Karpas-422 (cell line): Measurements from ENCODE around the gene MRTFB. TPM values are rescaled to one million over a fixed set of nuclear protein-coding genes. Genes with fewer than 3 reads are reported as not detected.

Source experiments
- DNase-seq: peaks from one replicate; pipeline ENCODE4 v3.0.0-alpha.2; 2015
- H2AFZ ChIP-seq: fragments of 200-600 bp; sonication (generic); 2 replicates; pipeline ENCODE4 v1.6.1; 2014; ENCODE audit warnings: antibody characterized with exemption, low read length, mixed read lengths
- H3K27ac ChIP-seq: fragments of 200-600 bp; sonication (generic); 2 replicates; pipeline ENCODE4 v1.5.1; 2014; ENCODE audit warnings: mild to moderate bottlenecking, low read length, moderate library complexity
- H3K27me3 ChIP-seq: fragments of 200-600 bp; sonication (generic); 2 replicates; pipeline ENCODE4 v1.6.1; 2014; ENCODE audit warnings: low read length, mixed read lengths
- H3K36me3 ChIP-seq: fragments of 200-600 bp; sonication (generic); 2 replicates; pipeline ENCODE4 v1.6.1; 2014; ENCODE audit warnings: low read length, mixed read lengths; ENCODE audit not compliant: insufficient read depth
- H3K4me1 ChIP-seq: fragments of 200-600 bp; sonication (generic); 2 replicates; pipeline ENCODE4 v1.6.1; 2014; ENCODE audit warnings: mild to moderate bottlenecking, low read length, mixed read lengths
- H3K4me2 ChIP-seq: fragments of 200-600 bp; sonication (generic); 2 replicates; pipeline ENCODE4 v1.6.1; 2014; ENCODE audit warnings: low read length, low read depth, mild to moderate bottlenecking; ENCODE audit not compliant: poor library complexity, severe bottlenecking
- H3K4me3 ChIP-seq: fragments of 200-600 bp; sonication (generic); 2 replicates; pipeline ENCODE4 v1.5.1; 2014; ENCODE audit warnings: mild to moderate bottlenecking, antibody characterized with exemption, low read length, mixed read lengths
- H3K79me2 ChIP-seq: fragments of 200-600 bp; sonication (generic); 2 replicates; pipeline ENCODE4 v1.6.1; 2014; ENCODE audit warnings: mild to moderate bottlenecking, low read length, mixed read lengths
- H3K9ac ChIP-seq: fragments of 200-600 bp; sonication (generic); 2 replicates; pipeline ENCODE4 v1.6.0; 2014; ENCODE audit warnings: low read length
- H3K9me2 ChIP-seq: fragments of 200-600 bp; sonication (generic), shearing (Covaris generic); replicated peaks from 2 replicates; pipeline ENCODE4 v1.6.0; 2014; ENCODE audit warnings: mild to moderate bottlenecking, low read length, moderate library complexity; ENCODE audit not compliant: insufficient read depth
- H3K9me3 ChIP-seq: fragments of 300-700, 200-600 bp; sonication (generic); 2 replicates; pipeline ENCODE4 v1.6.1; 2014; ENCODE audit warnings: low read length, mixed read lengths
- H4K20me1 ChIP-seq: fragments of 200-600 bp; sonication (generic); 2 replicates; pipeline ENCODE4 v1.6.1; 2014; ENCODE audit warnings: mild to moderate bottlenecking, antibody characterized with exemption, low read length, low read depth; ENCODE audit not compliant: insufficient read depth
- total RNA-seq: library from RNA; depleted of rRNA; stranded (reverse); fragments of >200 nt; shearing (Covaris generic); gene quantifications from 2 replicates; pipeline ENCODE4 v1.2.3, GENCODE V29; 2014; ENCODE audit warnings: low replicate concordance

Gene MRTFB
- total RNA-seq, 1 experiment from 2014 or later: 5.3 TPM

GRCh38 chr16:14194721-14195120 lies 123.6 kb downstream of the MRTFB start:
- DNase-seq: no peak
- no peaks in the 10 kb centered on the region for H3K9me3 ChIP-seq
- no peaks in the 10 kb centered on the region for H3K79me2 ChIP-seq
- H3K9me2 ChIP-seq: no peaks in the 10 kb centered on the region
- H3K9ac ChIP-seq: no peak overlapping the region
- H3K36me3 ChIP-seq: no peaks in the 10 kb centered on the region
- H3K4me1 ChIP-seq: no peaks in the 10 kb centered on the region
- no peaks in the 10 kb centered on the region for H3K27me3 ChIP-seq
- no peaks in the 10 kb centered on the region for H4K20me1 ChIP-seq
- H2AFZ ChIP-seq: no peak overlapping the region
- H3K4me3 ChIP-seq: no peak overlapping the region
- no peak overlapping the region for H3K4me2 ChIP-seq
- H3K27ac ChIP-seq: no peak overlapping the region

DNA sequence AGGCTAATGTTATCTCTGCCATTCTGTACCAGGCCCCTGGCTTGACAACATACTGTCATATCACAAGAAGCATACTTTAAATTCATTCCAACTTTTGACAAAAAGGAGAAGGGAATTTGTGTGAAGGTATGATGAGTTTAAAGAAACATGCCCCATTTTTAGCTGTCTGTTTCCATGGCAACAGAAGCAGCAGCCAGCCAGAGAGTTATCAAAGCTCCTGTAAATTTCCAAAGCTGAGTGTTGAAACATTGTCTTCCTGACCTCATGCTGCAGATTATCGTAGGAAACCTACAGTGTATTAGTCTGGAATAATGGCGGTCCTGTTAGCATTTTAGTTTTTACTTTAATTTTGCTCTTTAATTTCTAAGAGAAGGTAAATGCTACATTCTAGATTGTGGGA lies 124.9 kb downstream of the MRTFB start:
- H3K9me3 ChIP-seq: no peaks in the 10 kb centered on the region
- no peak overlapping the region for H3K9ac ChIP-seq
- H4K20me1 ChIP-seq: no peaks in the 10 kb centered on the region
- no peak for DNase-seq
- H3K4me3 ChIP-seq: no peak overlapping the region
- no peak overlapping the region for H2AFZ ChIP-seq
- H3K36me3 ChIP-seq: no peaks in the 10 kb centered on the region
- no peaks in the 10 kb centered on the region for H3K4me1 ChIP-seq
- no peaks in the 10 kb centered on the region for H3K27me3 ChIP-seq
- no peak overlapping the region for H3K4me2 ChIP-seq
- no peaks in the 10 kb centered on the region for H3K79me2 ChIP-seq
- H3K27ac ChIP-seq: no peak overlapping the region
- no peaks in the 10 kb centered on the region for H3K9me2 ChIP-seq

- no peaks in the 10 kb centered on the region for H3K27me3 ChIP-seq
- H3K27ac ChIP-seq: no peak overlapping the region
- H3K9me2 ChIP-seq: no peaks in the 10 kb centered on the region
- no peaks in the 10 kb centered on the region for H3K4me1 ChIP-seq
- no peak overlapping the region for H2AFZ ChIP-seq
- H3K4me2 ChIP-seq: no peak overlapping the region
- no peak overlapping the region for H3K4me3 ChIP-seq
- H3K9me3 ChIP-seq: no peaks in the 10 kb centered on the region
- DNase-seq: no peak
- no peaks in the 10 kb centered on the region for H3K79me2 ChIP-seq
- no peaks in the 10 kb centered on the region for H3K36me3 ChIP-seq
- H3K9ac ChIP-seq: no peak overlapping the region
- no peaks in the 10 kb centered on the region for H4K20me1 ChIP-seq
These were observed 125.4 kb downstream of the MRTFB start for GRCh38 chr16:14196539-14196938.

DNA sequence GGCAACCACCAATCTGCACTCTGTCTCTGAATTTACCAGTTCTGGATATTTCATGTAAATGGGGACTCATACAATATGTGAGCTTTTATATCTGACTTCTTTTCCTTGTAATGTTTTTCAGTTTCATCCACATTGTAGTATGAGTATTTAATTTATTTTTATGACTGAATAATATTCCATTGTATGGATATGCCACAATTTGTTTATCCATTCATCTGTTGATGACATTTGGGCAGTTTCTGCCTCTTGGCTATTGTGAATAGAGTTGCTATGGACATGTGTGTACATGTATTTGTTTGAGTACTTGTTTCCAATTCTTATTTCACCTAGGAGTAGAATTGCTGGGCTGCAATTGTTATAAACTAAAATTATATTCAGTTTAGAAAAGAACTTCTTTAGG lies 126.9 kb downstream of the MRTFB start:
- Histone ChIP-seq H3K9ac (no peak overlapping the region), H3K4me1 (no peaks in the 10 kb centered on the region), H4K20me1 (no peaks in the 10 kb centered on the region), H3K4me2 (no peak overlapping the region), H3K4me3 (no peak overlapping the region), H3K79me2 (no peaks in the 10 kb centered on the region), H3K9me3 (no peaks in the 10 kb centered on the region), H3K27ac (no peak overlapping the region), H3K27me3 (no peaks in the 10 kb centered on the region), H2AFZ (no peak overlapping the region), H3K36me3 (no peaks in the 10 kb centered on the region), H3K9me2 (no peaks in the 10 kb centered on the region)
- no peak for DNase-seq

DNA sequence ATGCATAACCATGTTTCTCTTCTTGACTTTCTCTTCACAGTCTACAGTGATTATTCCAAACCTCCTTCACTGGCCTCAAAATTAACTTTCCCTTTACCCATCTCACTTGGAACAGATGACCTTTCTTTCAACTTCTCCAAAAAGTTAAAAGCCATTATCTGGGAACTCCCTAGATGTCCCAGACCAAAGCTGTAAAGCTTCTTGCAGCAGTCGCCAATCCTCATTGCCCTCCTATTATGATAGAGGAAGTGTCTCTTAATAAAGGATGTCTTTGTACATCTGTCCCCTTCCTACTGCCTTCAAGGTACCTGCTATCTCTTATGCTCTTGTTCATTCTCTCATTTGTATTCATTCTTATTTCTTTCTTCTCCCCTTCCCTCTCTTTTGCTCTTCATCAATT lies 127.5 kb downstream of the MRTFB start:
- no peak overlapping the region for H3K27ac ChIP-seq
- no peaks in the 10 kb centered on the region for H3K36me3 ChIP-seq
- H3K79me2 ChIP-seq: no peaks in the 10 kb centered on the region
- no peaks in the 10 kb centered on the region for H4K20me1 ChIP-seq
- no peak overlapping the region for H3K4me3 ChIP-seq
- no peak for DNase-seq
- H3K4me2 ChIP-seq: no peak overlapping the region
- no peaks in the 10 kb centered on the region for H3K4me1 ChIP-seq
- H3K9ac ChIP-seq: no peak overlapping the region
- no peaks in the 10 kb centered on the region for H3K9me3 ChIP-seq
- H2AFZ ChIP-seq: no peak overlapping the region
- H3K27me3 ChIP-seq: no peaks in the 10 kb centered on the region
- no peaks in the 10 kb centered on the region for H3K9me2 ChIP-seq

- Histone ChIP-seq H3K9me2 (no peaks in the 10 kb centered on the region), H3K4me3 (no peak overlapping the region), H4K20me1 (no peaks in the 10 kb centered on the region), H3K4me1 (no peaks in the 10 kb centered on the region), H3K4me2 (no peak overlapping the region), H3K36me3 (no peaks in the 10 kb centered on the region), H3K27ac (no peak overlapping the region), H3K9ac (no peak overlapping the region), H2AFZ (no peak overlapping the region), H3K9me3 (no peaks in the 10 kb centered on the region), H3K27me3 (no peaks in the 10 kb centered on the region), H3K79me2 (no peaks in the 10 kb centered on the region)
- DNase-seq: no peak
These were observed 128.1 kb downstream of the MRTFB start for GRCh38 chr16:14199199-14199598.

DNA sequence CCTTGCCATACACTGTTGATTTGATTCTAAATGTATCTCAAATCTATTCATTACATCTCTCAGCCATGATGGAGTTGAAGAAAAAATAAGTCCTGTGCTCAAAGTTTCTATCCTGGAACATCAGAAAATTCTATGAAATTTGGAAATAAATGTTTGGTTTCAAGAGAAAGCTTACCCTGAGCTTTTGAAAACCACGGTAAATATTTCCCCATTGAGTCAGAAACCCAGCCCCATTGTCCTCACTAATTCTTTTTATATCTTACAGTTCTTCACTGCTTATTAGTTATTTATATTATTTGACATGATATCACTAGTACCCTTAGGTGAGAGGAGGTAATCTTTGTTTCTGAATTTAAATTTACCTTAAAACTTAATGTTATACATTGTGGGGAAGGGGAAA lies 128.5 kb downstream of the MRTFB start:
- no peak for DNase-seq
- no peaks in the 10 kb centered on the region for H3K4me1 ChIP-seq
- H3K36me3 ChIP-seq: no peaks in the 10 kb centered on the region

GRCh38 chr16:14202095-14202494 lies 131.0 kb downstream of the MRTFB start:
- Histone ChIP-seq H3K27me3 (no peaks in the 10 kb centered on the region), H3K4me2 (no peak overlapping the region), H3K27ac (no peak overlapping the region), H3K79me2 (no peaks in the 10 kb centered on the region), H3K36me3 (no peaks in the 10 kb centered on the region), H3K4me1 (no peaks in the 10 kb centered on the region), H4K20me1 (no peaks in the 10 kb centered on the region), H3K9ac (no peak overlapping the region), H3K9me3 (no peaks in the 10 kb centered on the region), H3K4me3 (no peak overlapping the region), H2AFZ (no peak overlapping the region), H3K9me2 (no peaks in the 10 kb centered on the region)
- no peak for DNase-seq

More for the DNA sequence above, 128.5 kb downstream of the MRTFB start:
- H3K79me2 ChIP-seq: no peaks in the 10 kb centered on the region
- H4K20me1 ChIP-seq: no peaks in the 10 kb centered on the region
- no peak overlapping the region for H3K27ac ChIP-seq
- H3K9me3 ChIP-seq: no peaks in the 10 kb centered on the region
- no peaks in the 10 kb centered on the region for H3K9me2 ChIP-seq
- H3K4me2 ChIP-seq: no peak overlapping the region
- no peak overlapping the region for H3K4me3 ChIP-seq
- no peaks in the 10 kb centered on the region for H3K27me3 ChIP-seq
- H3K9ac ChIP-seq: no peak overlapping the region
- H2AFZ ChIP-seq: no peak overlapping the region

- DNase-seq: no peak
- Histone ChIP-seq H3K27ac (no peak overlapping the region), H3K9ac (no peak overlapping the region), H3K36me3 (no peaks in the 10 kb centered on the region), H3K79me2 (no peaks in the 10 kb centered on the region), H3K4me3 (no peak overlapping the region), H3K27me3 (no peaks in the 10 kb centered on the region), H3K4me2 (no peak overlapping the region), H3K4me1 (no peaks in the 10 kb centered on the region), H2AFZ (no peak overlapping the region), H3K9me3 (no peaks in the 10 kb centered on the region), H3K9me2 (no peaks in the 10 kb centered on the region), H4K20me1 (no peaks in the 10 kb centered on the region)
These were observed 131.6 kb downstream of the MRTFB start for GRCh38 chr16:14202697-14203096.
